Psoas muscle (tissue), 8 donors: Measurements from ENCODE around the gene GRK6. TPM values are rescaled to one million over a fixed set of nuclear protein-coding genes. Genes with fewer than 3 reads are reported as not detected.

Source experiments
- ATAC-seq, 4 donors: fragments of 200-7000 bp; cut with Tn5 transposase; one replicate each; pipeline ENCODE4 v1.9.1; 2020; ENCODE audit warnings: moderate library complexity in 3 of 4, mild to moderate bottlenecking in 2 of 4
- DNase-seq, 2 donors: peaks; one replicate each; pipeline ENCODE4 v3.0.0-alpha.2; 2020
- H3K27ac ChIP-seq: fragments of 200-600 bp; one replicate; pipeline ENCODE4 v1.8.0; 2022
- H3K27me3 ChIP-seq, 3 donors: fragments of 200-600 bp in 1 of 3; one replicate each; pipeline versions ENCODE4 v1.6.1 to v1.8.0; 2013 to 2022; ENCODE audit warnings: low read length in 2 of 3, mild to moderate bottlenecking in 2 of 3, moderate library complexity in 1 of 3; ENCODE audit not compliant: insufficient read depth in 3 of 3
- H3K36me3 ChIP-seq, 2 donors: fragments of 200-600 bp in 1 of 2; one replicate each; pipeline versions ENCODE4 v1.6.1 to v1.8.0; 2013 to 2022; ENCODE audit warnings: low read depth in 1 of 2, mild to moderate bottlenecking in 1 of 2, moderate library complexity in 1 of 2; ENCODE audit not compliant: insufficient read depth in 1 of 2
- H3K4me1 ChIP-seq: fragments of 200-600 bp; one replicate; pipeline ENCODE4 v1.8.0; 2022
- H3K4me3 ChIP-seq: fragments of 200-600 bp; one replicate; pipeline ENCODE4 v1.8.0; 2022; ENCODE audit warnings: mild to moderate bottlenecking
- H3K9me3 ChIP-seq: fragments of 200-600 bp; one replicate; pipeline ENCODE4 v1.8.0; 2022
- CTCF ChIP-seq: fragments of 200-600 bp; IDR thresholded peaks from one replicate; pipeline ENCODE4 v1.8.0; 2022; ENCODE audit warnings: antibody characterized with exemption
- WGBS, 3 donors: extraction: QIAGEN DNeasy Blood & Tissue Kit; methylation state at CpG; one replicate each; pipeline versions ENCODE4 v1.1.6 to v1.1.7; 2013; 5-methylcytosine and 5-hydroxymethylcytosine counted together
- intact Hi-C, 2 donors: fragments of 100-400 bp; cut with DNase I; formaldehyde crosslinking; loops; one replicate each; pipeline versions ENCODE4 v1.11.0 to v1.14.2; 2022
- polyA plus RNA-seq, 3 donors: library from polyadenylated mRNA; stranded (reverse); fragments of 200-250 nt; gene quantifications; one replicate each; pipeline ENCODE4 v1.2.3, GENCODE V29; 2013
- total RNA-seq, 4 donors: library from RNA; stranded (reverse); fragmentation: NEBNext Ultra II Directional in 2 of 4; extraction: Animal tissue kit (Norgen Biotek cat#: 25700) in 2 of 4; gene quantifications; one replicate each; pipeline versions ENCODE4 v1.2.1 to v1.2.4, GENCODE V29; 2021 to 2023
- donor health status: healthy with polysubstance abuse.
- donor health status: DM: no; HTN: no; CAD: no; lungs with moderate emphysema.
- donor health status: Bipolar disorder and iron deficiency.
- donor health status: healthy.
- donor health status: DM: yes; HTN: yes; CAD: no.
- donor health status: DM: no; HTN: no; CAD: no.
- donor health status: DM: no; HTN: no; CAD: no.
- donor health status: DM: yes; HTN: yes; CAD: no.

GRK6 gene
- total and polyA plus RNA-seq, 7 donors = 12.3 to 22.6 (median 15.8) TPM

- Histone ChIP-seq H3K9me3 (no peaks in the 10 kb centered on the region), H3K27me3 (peaks cover 0 to 18% (median 0%) of the 10 kb centered on the region in 3 donors), H3K4me3 (peak overlapping the region; percentile 70), H3K27ac (peak overlapping the region; percentile 79), H3K4me1 (peaks cover 15% of the 10 kb centered on the region), H3K36me3 (peaks cover 0 to 4% of the 10 kb centered on the region in 2 donors)
- intact Hi-C loops = loop anchor here (2.0 to 10.0 kb wide), 3 partner anchors 45 to 141 kb away; partner anchors contain the start of gene MXD3 (in 1 of the 2)
- peak; percentile 93 to 96 for DNase-seq
- TF ChIP-seq CTCF = peak; percentile 94
- WGBS, 3 donors = 1% methylated on average over 68 to 76 of the region's 76 CpGs
- peak; percentile 70 to 83 (median 78) for ATAC-seq
Measured at GRCh38 chr5:177455661-177456590, 29.4 kb downstream of the GRK6 start.

- TF ChIP-seq CTCF = no peak
- H3K27me3 ChIP-seq = peaks cover 0 to 16% (median 0%) of the 10 kb centered on the region in 3 donors
- H3K9me3 ChIP-seq = no peaks in the 10 kb centered on the region
- ATAC-seq (no peak), DNase-seq (peak in 1 of 2 donors; percentile 62)
- peak overlapping the region; percentile 70 for H3K4me3 ChIP-seq
- peak overlapping the region; percentile 79 for H3K27ac ChIP-seq
- H3K36me3 ChIP-seq = peaks cover 0 to 4% of the 10 kb centered on the region in 2 donors
- intact Hi-C loops = loop anchor here (2.0 to 10.0 kb wide), 2 partner anchors 140 to 142 kb away; partner anchors contain the start of gene MXD3 (in 1 of the 2)
- WGBS, 3 donors = 30 to 36% (median 30%) methylated on average over 12 of the region's 12 CpGs
- H3K4me1 ChIP-seq = peaks cover 15% of the 10 kb centered on the region
Measured at GRCh38 chr5:177456591-177456964, 30.1 kb downstream of the GRK6 start.

- DNase-seq = peak; percentile 85 to 90
- peaks cover 0 to 11% (median 0%) of the 10 kb centered on the region in 3 donors for H3K27me3 ChIP-seq
- H3K27ac ChIP-seq = peak overlapping the region; percentile 9
- H3K4me3 ChIP-seq = no peak overlapping the region
- ATAC-seq = peak; percentile 17 to 61 (median 58)
- H3K4me1 ChIP-seq = peaks cover 15% of the 10 kb centered on the region
- H3K36me3 ChIP-seq = peaks cover 0 to 4% of the 10 kb centered on the region in 2 donors
- WGBS, 3 donors = 59 to 72% (median 60%) methylated on average over 24 of the region's 24 CpGs
- H3K9me3 ChIP-seq = no peaks in the 10 kb centered on the region
- intact Hi-C loops = loop anchor here (2.0 to 10.0 kb wide), 2 partner anchors 140 to 142 kb away; partner anchors contain the start of gene MXD3 (in 1 of the 2)
- peak; percentile 52 for TF ChIP-seq CTCF
Measured at GRCh38 chr5:177456976-177457851, 30.7 kb downstream of the GRK6 start.

GRCh38 chr5:177457852-177458681 is 31.6 kb downstream of the GRK6 start:
- Histone ChIP-seq H3K27ac (no peak overlapping the region), H3K36me3 (peaks cover 0 to 4% of the 10 kb centered on the region in 2 donors)
- intact Hi-C loops = loop anchor here (2.0 to 10.0 kb wide), 2 partner anchors 141 to 143 kb away; partner anchors contain the start of gene MXD3 (in 1 of the 2)

More at GRCh38 chr5:177457852-177458681, 31.6 kb downstream of the GRK6 start:
- peaks cover 15% of the 10 kb centered on the region for H3K4me1 ChIP-seq
- TF ChIP-seq CTCF = no peak
- DNase-seq (peak in 1 of 2 donors; percentile 62), ATAC-seq (no peak)
- H3K27me3 ChIP-seq = peaks cover 0 to 4% (median 0%) of the 10 kb centered on the region in 3 donors
- no peaks in the 10 kb centered on the region for H3K9me3 ChIP-seq
- WGBS, 3 donors = 75 to 79% (median 78%) methylated on average over 17 to 20 of the region's 20 CpGs
- no peak overlapping the region for H3K4me3 ChIP-seq
